Endothelial cell of umbilical vein (primary cell): Measurements from ENCODE around the gene TMEM38A. TPM values are rescaled to one million over a fixed set of nuclear protein-coding genes. Genes with fewer than 3 reads are reported as not detected.

ENCODE experiments used
- BruUV-seq: library from RNA; stranded (reverse); fragments of 400-500 nt; replicated peaks from 2 replicates; lab custom pipeline; 2021; lab: Mats Ljungman, UMichigan
- CTCF ChIA-PET: fragments of 300-600, 350-600 bp; sonication (Branson Sonifier 250); formaldehyde crosslinking; loops from one replicate; lab custom pipeline; 2021; ENCODE audit warnings: antibody characterized with exemption, inconsistent platforms; lab: Charles Lee
- POLR2A ChIA-PET: fragments of 300-600, 350-600 bp; sonication (Branson Sonifier 250); formaldehyde crosslinking; loops from one replicate; lab custom pipeline; 2021; ENCODE audit warnings: antibody characterized with exemption, inconsistent platforms; lab: Charles Lee
- DNase-seq: peaks from one replicate; pipeline ENCODE4 v3.0.0-alpha.2; 2011; ENCODE audit warnings: low read depth, low spot score
- FAIRE-seq: peaks from 2 replicates; lab custom pipeline; 2011; peaks lifted over from hg19 to GRCh38; lab: Jason Lieb, UNC
- H2AFZ ChIP-seq: 2 replicates; pipeline ENCODE4 v1.6.0; 2012; ENCODE audit warnings: low read depth, low read length, control low read depth, inconsistent platforms
- H3K27ac ChIP-seq: 2 replicates; pipeline ENCODE4 v1.5.1; 2011; ENCODE audit warnings: low read depth, mild to moderate bottlenecking, control low read depth, low read length, moderate library complexity; ENCODE audit not compliant: insufficient read depth
- H3K27me3 ChIP-seq, 2 experiments: 2 replicates each; pipeline versions ENCODE4 v1.6.0 to v1.6.1; 2011; ENCODE audit warnings: low read length in 2 of 2, mixed read lengths in 1 of 2; ENCODE audit not compliant: control insufficient read depth in 2 of 2, insufficient read depth in 2 of 2
- H3K36me3 ChIP-seq, 2 experiments: 2 replicates in 1 of 2; 3 replicates in 1 of 2; pipeline ENCODE4 v1.5.1; 2011; ENCODE audit warnings: low read length in 2 of 2, mild to moderate bottlenecking in 1 of 2, moderate library complexity in 1 of 2; ENCODE audit not compliant: control insufficient read depth in 2 of 2, insufficient read depth in 2 of 2; ENCODE audit errors: extremely low read depth in 1 of 2
- H3K4me1 ChIP-seq: 3 replicates; pipeline ENCODE4 v1.5.1; 2011; ENCODE audit warnings: mild to moderate bottlenecking, low read length; ENCODE audit not compliant: control insufficient read depth, insufficient read depth; ENCODE audit errors: extremely low read depth
- H3K4me2 ChIP-seq: 2 replicates; pipeline ENCODE4 v1.6.1; 2011; ENCODE audit warnings: low read length, control low read depth, mixed read lengths; ENCODE audit not compliant: insufficient read depth
- H3K4me3 ChIP-seq, 3 experiments: fragments of 200-600 bp in 1 of 3; sonication (generic), shearing (Covaris generic) in 1 of 3; replicated peaks in 1 of 3; 2 replicates each; pipeline ENCODE4 v1.5.1; 2011 to 2016; ENCODE audit warnings: control low read depth in 3 of 3, low read length in 3 of 3, mild to moderate bottlenecking in 2 of 3, inconsistent platforms in 1 of 3, low read depth in 1 of 3, moderate library complexity in 1 of 3; ENCODE audit not compliant: insufficient read depth in 1 of 3
- H3K79me2 ChIP-seq: 2 replicates; pipeline ENCODE4 v1.6.0; 2012; ENCODE audit warnings: low read length, inconsistent platforms; ENCODE audit not compliant: control insufficient read depth, insufficient read depth
- H3K9ac ChIP-seq: replicated peaks from 2 replicates; pipeline ENCODE3; 2011; ENCODE audit warnings: low read length, control low read depth; ENCODE audit not compliant: insufficient read depth; ENCODE audit errors: extremely low read depth
- H3K9me1 ChIP-seq: replicated peaks from 3 replicates; pipeline ENCODE4 v1.6.0; 2011; ENCODE audit warnings: mild to moderate bottlenecking, low read length; ENCODE audit not compliant: control insufficient read depth, insufficient read depth; ENCODE audit errors: extremely low read depth
- H3K9me3 ChIP-seq: replicated peaks from 2 replicates; pipeline ENCODE4 v1.5.1; 2012; ENCODE audit warnings: low read length, inconsistent platforms; ENCODE audit not compliant: control insufficient read depth, insufficient read depth
- H4K20me1 ChIP-seq: replicated peaks from 2 replicates; pipeline ENCODE3; 2011; ENCODE audit warnings: mild to moderate bottlenecking, low read length; ENCODE audit not compliant: control insufficient read depth, insufficient read depth; ENCODE audit errors: extremely low read depth
- CTCF ChIP-seq, 2 donors: IDR thresholded peaks; 1 replicate in 1 of 2; 2 replicates in 1 of 2; pipeline ENCODE4 v1.5.1; 2011; ENCODE audit warnings: low read length in 2 of 2, mild to moderate bottlenecking in 2 of 2, moderate library complexity in 2 of 2, control low read depth in 1 of 2, inconsistent platforms in 1 of 2, low read depth in 1 of 2; ENCODE audit not compliant: insufficient read depth in 1 of 2; ENCODE audit errors: extremely low read depth in 1 of 2
- EZH2 ChIP-seq: IDR thresholded peaks from 2 replicates; pipeline ENCODE4 v1.6.1; 2012; ENCODE audit warnings: borderline replicate concordance, low read depth, mild to moderate bottlenecking, moderate library complexity, low read length, inconsistent platforms; ENCODE audit not compliant: severe bottlenecking
- FOS ChIP-seq: IDR thresholded peaks from 2 replicates; pipeline ENCODE4 v1.6.1; 2011; ENCODE audit warnings: mild to moderate bottlenecking, low read length, moderate library complexity, borderline replicate concordance; ENCODE audit not compliant: insufficient read depth
- GATA2 ChIP-seq: IDR thresholded peaks from 2 replicates; pipeline ENCODE4 v1.7.0; 2011; ENCODE audit warnings: low read depth, mild to moderate bottlenecking, moderate library complexity, mixed read lengths, low read length; ENCODE audit not compliant: insufficient read length, insufficient read depth
- JUN ChIP-seq: IDR thresholded peaks from 2 replicates; pipeline ENCODE4 v1.6.1; 2011; ENCODE audit warnings: borderline replicate concordance, low read depth; ENCODE audit not compliant: insufficient read length, insufficient read depth
- MAX ChIP-seq: IDR thresholded peaks from 2 replicates; pipeline ENCODE4 v1.6.1; 2011; ENCODE audit not compliant: insufficient read depth, insufficient read length
- MYC ChIP-seq: IDR thresholded peaks from one replicate; pipeline ENCODE4 v1.6.1; 2011; ENCODE audit warnings: mild to moderate bottlenecking, low read depth, low read length
- POLR2A ChIP-seq: IDR thresholded peaks from 2 replicates; pipeline ENCODE4 v1.6.1; 2012; ENCODE audit warnings: low read depth, mild to moderate bottlenecking, control low read depth, low read length
- POLR2AphosphoS5 ChIP-seq: IDR thresholded peaks from 2 replicates; pipeline ENCODE4 v1.6.1; 2012; ENCODE audit warnings: low read depth, mild to moderate bottlenecking, control low read depth, low read length, moderate library complexity; ENCODE audit not compliant: insufficient read depth
- dilution Hi-C: fragments of 300-500 bp; cut with MboI; formaldehyde crosslinking; loops from one replicate; pipeline ENCODE4 v1.15.0; 2019; ENCODE audit warnings: low sequenced_read_pairs; ENCODE audit not compliant: extremely low pct_ligation_motif_present
- intact Hi-C: fragments of 100-400 bp; cut with micrococcal nuclease; formaldehyde crosslinking; loops from one replicate; pipeline ENCODE4 v1.10.0; 2022
- polyA plus RNA-seq, 4 experiments: library from polyadenylated mRNA; depleted of rRNA in 3 of 4; stranded (reverse) in 3 of 4; unstranded in 1 of 4; fragments of >200 nt; gene quantifications; 2 replicates each; pipeline versions ENCODE4 v1.2.1 to v1.2.3, GENCODE V29; 2011 to 2012; ENCODE audit warnings: missing spikeins in 1 of 4
- total RNA-seq: library from RNA; stranded (reverse); gene quantifications from 2 replicates; pipeline ENCODE4 v1.2.3, GENCODE V29; 2021

TMEM38A gene
- total and polyA plus RNA-seq, 2 donors (not counting 3 experiments of a cell fraction or from before 2014, with no cell fraction given): 1.6 TPM

- no peak overlapping the region for H2AFZ ChIP-seq
- FAIRE-seq: no peak
Measured at GRCh38 chr19:16659464-16659831, 1.5 kb upstream of the TMEM38A start.

More at GRCh38 chr19:16659464-16659831, 1.5 kb upstream of the TMEM38A start:
- no peaks in the 10 kb centered on the region for H3K27me3 ChIP-seq
- peak overlapping the region; percentile 55 to 73 (median 67) for H3K4me3 ChIP-seq
- no peak for TF ChIP-seq CTCF (IDR thresholded peaks at IDR 0.05; ENCODE audit: extremely low read depth in 1 of 2, insufficient read depth in 1 of 2, low read depth in 1 of 2, low read length in 2 of 2)
- TF ChIP-seq JUN: no peak
- no peak for TF ChIP-seq FOS
- no peak for TF ChIP-seq EZH2
- no peak for TF ChIP-seq GATA2
- TF ChIP-seq MAX: no peak
- no peak for TF ChIP-seq MYC
- no peak for TF ChIP-seq POLR2AphosphoS5
- no peak for TF ChIP-seq POLR2A
- CTCF ChIA-PET: interaction anchor here (2.6 kb wide), 1 partner anchor 55 kb away, joined by 8 read pairs; no protein-coding TSS in a partner anchor
- intact Hi-C loops (no loop called here), dilution Hi-C loops (no loop called here)
- H3K36me3 ChIP-seq: peaks cover 0 to 11% of the 10 kb centered on the region in 2 experiments
- H3K9me1 ChIP-seq: no peaks in the 10 kb centered on the region
- no peak for DNase-seq
- H3K9ac ChIP-seq: peak overlapping the region; percentile 71
- H3K9me3 ChIP-seq: no peaks in the 10 kb centered on the region
- H3K79me2 ChIP-seq: peaks cover 27% of the 10 kb centered on the region
- peak overlapping the region; percentile 71 for H3K4me2 ChIP-seq
- peaks cover 2% of the 10 kb centered on the region for H4K20me1 ChIP-seq
- peak overlapping the region; percentile 29 for H3K27ac ChIP-seq
- POLR2A ChIA-PET: interaction anchor here (1.3 to 1.9 kb wide), 2 partner anchors 32 to 163 kb away, joined by 5 to 8 read pairs; partner anchors contain the start of genes C19orf44, CALR3 and MED26
- BruUV-seq: no TSS peak
- H3K4me1 ChIP-seq: peaks cover 16% of the 10 kb centered on the region
